Endothelial cell (in vitro differentiated cells): ENCODE measurements around the gene MSN. TPM values are rescaled to one million over a fixed set of nuclear protein-coding genes. Genes with fewer than 3 reads are reported as not detected.
"Not testable (repeated sequence)": the region's sequence is repeated elsewhere in the genome, so short reads cannot be mapped to it uniquely, and the experiment has no call there.

Source experiments
- DNase-seq: peaks from one replicate; pipeline ENCODE4 v3.0.0; 2021; ENCODE audit warnings: low spot score
- H3K27ac Mint-ChIP-seq: one replicate; pipeline ENCODE4 v1.8.0; 2021; ENCODE audit warnings: mixed read lengths, inconsistent platforms; ENCODE audit not compliant: unreplicated experiment
- H3K27me3 Mint-ChIP-seq: one replicate; pipeline ENCODE4 v1.8.0; 2021; ENCODE audit warnings: mild to moderate bottlenecking, moderate library complexity, mixed read lengths, inconsistent platforms; ENCODE audit not compliant: unreplicated experiment
- H3K36me3 Mint-ChIP-seq: one replicate; pipeline ENCODE4 v1.8.0; 2021; ENCODE audit warnings: mild to moderate bottlenecking, low read depth, mixed read lengths, inconsistent platforms; ENCODE audit not compliant: unreplicated experiment
- H3K4me1 Mint-ChIP-seq: one replicate; pipeline ENCODE4 v1.8.0; 2021; ENCODE audit warnings: mild to moderate bottlenecking, mixed read lengths, inconsistent platforms; ENCODE audit not compliant: unreplicated experiment
- H3K4me3 Mint-ChIP-seq: one replicate; pipeline ENCODE4 v1.8.0; 2021; ENCODE audit warnings: mild to moderate bottlenecking, mixed read lengths, inconsistent platforms; ENCODE audit not compliant: unreplicated experiment
- H3K9me3 Mint-ChIP-seq: one replicate; pipeline ENCODE4 v1.8.0; 2021; ENCODE audit warnings: mixed read lengths, inconsistent platforms; ENCODE audit not compliant: unreplicated experiment
- total RNA-seq: library from RNA; stranded (reverse); fragmentation: NEBNext Ultra II Directional; extraction: Animal tissue kit (Norgen Biotek cat#: 25700); gene quantifications from one replicate; pipeline ENCODE4 v1.2.1, GENCODE V29; 2021; ENCODE audit not compliant: unreplicated experiment
- TF ChIP-seq, protein P1 (sequence below): fragments of 200-600 bp; sonication (generic); IDR thresholded peaks from one replicate; pipeline ENCODE4 v1.5.0; 2021; ENCODE audit warnings: antibody characterized with exemption; ENCODE audit not compliant: unreplicated experiment

Gene MSN
- total RNA-seq, 1 donor from 2014 or later, result 590 TPM

GRCh38 chrX:65755786-65756185 is 88.3 kb downstream of the MSN start:
- TF ChIP-seq, protein P1, sequence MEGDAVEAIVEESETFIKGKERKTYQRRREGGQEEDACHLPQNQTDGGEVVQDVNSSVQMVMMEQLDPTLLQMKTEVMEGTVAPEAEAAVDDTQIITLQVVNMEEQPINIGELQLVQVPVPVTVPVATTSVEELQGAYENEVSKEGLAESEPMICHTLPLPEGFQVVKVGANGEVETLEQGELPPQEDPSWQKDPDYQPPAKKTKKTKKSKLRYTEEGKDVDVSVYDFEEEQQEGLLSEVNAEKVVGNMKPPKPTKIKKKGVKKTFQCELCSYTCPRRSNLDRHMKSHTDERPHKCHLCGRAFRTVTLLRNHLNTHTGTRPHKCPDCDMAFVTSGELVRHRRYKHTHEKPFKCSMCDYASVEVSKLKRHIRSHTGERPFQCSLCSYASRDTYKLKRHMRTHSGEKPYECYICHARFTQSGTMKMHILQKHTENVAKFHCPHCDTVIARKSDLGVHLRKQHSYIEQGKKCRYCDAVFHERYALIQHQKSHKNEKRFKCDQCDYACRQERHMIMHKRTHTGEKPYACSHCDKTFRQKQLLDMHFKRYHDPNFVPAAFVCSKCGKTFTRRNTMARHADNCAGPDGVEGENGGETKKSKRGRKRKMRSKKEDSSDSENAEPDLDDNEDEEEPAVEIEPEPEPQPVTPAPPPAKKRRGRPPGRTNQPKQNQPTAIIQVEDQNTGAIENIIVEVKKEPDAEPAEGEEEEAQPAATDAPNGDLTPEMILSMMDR, result no peak
- Mint-ChIP-seq H3K9me3 (no peaks in the 10 kb centered on the region), H3K36me3 (peaks cover 7% of the 10 kb centered on the region), H3K27me3 (no peaks in the 10 kb centered on the region), H3K4me1 (no peaks in the 10 kb centered on the region), H3K4me3 (no peak overlapping the region), H3K27ac (no peak overlapping the region)
- DNase-seq, result no peak

- H3K4me3 Mint-ChIP-seq, result no peak overlapping the region
- H3K36me3 Mint-ChIP-seq, result no peaks in the 10 kb centered on the region
- no peaks in the 10 kb centered on the region for H3K27me3 Mint-ChIP-seq
- no peaks in the 10 kb centered on the region for H3K4me1 Mint-ChIP-seq
- no peak overlapping the region for H3K27ac Mint-ChIP-seq
- H3K9me3 Mint-ChIP-seq, result no peaks in the 10 kb centered on the region
- no peak for DNase-seq
- TF ChIP-seq, protein P1, result no peak
These were observed 90.5 kb downstream of the MSN start for GRCh38 chrX:65757943-65758342.

GRCh38 chrX:65758505-65758904 is 91.1 kb downstream of the MSN start:
- H3K27ac Mint-ChIP-seq, result no peak overlapping the region
- H3K4me1 Mint-ChIP-seq, result no peaks in the 10 kb centered on the region
- H3K9me3 Mint-ChIP-seq, result no peaks in the 10 kb centered on the region
- H3K27me3 Mint-ChIP-seq, result no peaks in the 10 kb centered on the region
- no peak overlapping the region for H3K4me3 Mint-ChIP-seq
- no peaks in the 10 kb centered on the region for H3K36me3 Mint-ChIP-seq
- DNase-seq, result no peak
- TF ChIP-seq, protein P1, result no peak

DNA sequence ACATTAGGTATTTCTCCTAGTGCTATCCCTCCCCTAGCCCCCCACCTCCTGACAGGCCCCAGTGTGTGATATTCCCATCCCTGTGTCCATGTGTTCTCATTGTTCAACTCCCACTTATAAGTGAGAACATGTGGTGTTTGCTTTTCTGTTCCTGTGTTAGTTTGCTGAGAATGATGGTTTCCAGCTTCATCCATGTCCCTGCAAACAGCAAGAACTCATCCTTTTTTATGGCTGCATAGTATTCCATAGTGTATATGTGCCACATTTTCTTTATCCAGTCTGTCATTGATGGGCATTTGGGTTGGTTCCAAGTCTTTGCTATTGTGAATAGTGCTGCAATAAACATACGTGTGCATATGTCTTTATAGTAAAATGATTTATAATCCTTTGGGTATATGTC is 92.1 kb downstream of the MSN start:
- H3K9me3 Mint-ChIP-seq, H3K4me1 Mint-ChIP-seq, H3K4me3 Mint-ChIP-seq, DNase-seq, H3K27ac Mint-ChIP-seq, H3K36me3 Mint-ChIP-seq, H3K27me3 Mint-ChIP-seq: not testable (repeated sequence)

GRCh38 chrX:65769564-65770292 is 102.3 kb downstream of the MSN start:
- no peak overlapping the region for H3K4me3 Mint-ChIP-seq
- H3K9me3 Mint-ChIP-seq, result no peaks in the 10 kb centered on the region
- peaks cover 6% of the 10 kb centered on the region for H3K4me1 Mint-ChIP-seq
- TF ChIP-seq, protein P1, result no peak
- DNase-seq, result no peak
- no peaks in the 10 kb centered on the region for H3K27me3 Mint-ChIP-seq
- H3K27ac Mint-ChIP-seq, result no peak overlapping the region
- no peaks in the 10 kb centered on the region for H3K36me3 Mint-ChIP-seq
